H1 (cell line): Measurements from ENCODE around the gene ELAVL2. TPM values are rescaled to one million over a fixed set of nuclear protein-coding genes. Genes with fewer than 3 reads are reported as not detected.

Experiments
- CTCF ChIA-PET: fragments of 300-600 bp; sonication (Branson Sonifier 250); formaldehyde crosslinking; loops from one replicate; lab custom pipeline; 2021; ENCODE audit not compliant: partially characterized antibody; lab: Charles Lee
- POLR2A ChIA-PET: fragments of 300-600 bp; sonication (Branson Sonifier 250); formaldehyde crosslinking; loops from one replicate; lab custom pipeline; 2021; ENCODE audit warnings: inconsistent platforms; ENCODE audit not compliant: partially characterized antibody; lab: Charles Lee
- DNase-seq, 2 experiments: peaks; one replicate each; pipeline versions ENCODE4 v3.0.0 to v3.0.0-alpha.2; 2010 to 2022; ENCODE audit warnings: low spot score in 2 of 2, low read depth in 1 of 2, mixed read lengths in 1 of 2
- FAIRE-seq: peaks from 2 replicates; lab custom pipeline; 2011; peaks lifted over from hg19 to GRCh38; lab: Jason Lieb, UNC
- H2AFZ ChIP-seq: 2 replicates; pipeline ENCODE4 v1.8.1; 2012; ENCODE audit warnings: low read length, inconsistent platforms
- H2AK5ac ChIP-seq: 2 replicates; pipeline ENCODE4 v1.6.1; 2013; ENCODE audit warnings: low read depth, low read length
- H2BK120ac ChIP-seq: replicated peaks from 2 replicates; pipeline ENCODE3; 2013; ENCODE audit warnings: low read depth, low read length, inconsistent platforms
- H2BK12ac ChIP-seq: 2 replicates; pipeline ENCODE4 v1.6.1; 2013; ENCODE audit warnings: low read depth, low read length
- H2BK15ac ChIP-seq: 2 replicates; pipeline ENCODE4 v1.6.1; 2013; ENCODE audit warnings: low read length
- H2BK20ac ChIP-seq: 2 replicates; pipeline ENCODE4 v1.6.1; 2013; ENCODE audit warnings: low read length
- H2BK5ac ChIP-seq: 2 replicates; pipeline ENCODE4 v1.6.1; 2013; ENCODE audit warnings: low read depth, low read length
- H3K14ac ChIP-seq: 2 replicates; pipeline ENCODE4 v1.6.1; 2013; ENCODE audit warnings: inconsistent platforms; ENCODE audit not compliant: insufficient read length
- H3K18ac ChIP-seq: 2 replicates; pipeline ENCODE4 v1.6.1; 2013; ENCODE audit warnings: low read length; ENCODE audit errors: extremely low read depth
- H3K23ac ChIP-seq: 2 replicates; pipeline ENCODE4 v1.6.1; 2013; ENCODE audit warnings: inconsistent platforms; ENCODE audit not compliant: insufficient read length
- H3K23me2 ChIP-seq: 2 replicates; pipeline ENCODE4 v1.6.1; 2013; ENCODE audit warnings: low read depth, low read length
- H3K27ac ChIP-seq: 2 replicates; pipeline ENCODE4 v1.6.1; 2011; ENCODE audit warnings: low read depth, low read length, inconsistent platforms
- H3K27me3 ChIP-seq, 4 experiments: replicated peaks in 1 of 4; 1 replicate in 1 of 4; 2 replicates in 3 of 4; pipeline versions ENCODE4 v1.6.1 to v1.8.1; 2011 to 2013; ENCODE audit warnings: low read length in 3 of 4, mild to moderate bottlenecking in 3 of 4, inconsistent platforms in 2 of 4, mixed read lengths in 2 of 4, moderate library complexity in 1 of 4; ENCODE audit not compliant: control insufficient read depth in 3 of 4, insufficient read depth in 3 of 4; ENCODE audit errors: extremely low read depth in 1 of 4
- H3K36me3 ChIP-seq, 4 experiments: 2 replicates each; pipeline versions ENCODE4 v1.6.1 to v1.8.1; 2011 to 2013; ENCODE audit warnings: mild to moderate bottlenecking in 4 of 4, low read length in 3 of 4, moderate library complexity in 2 of 4, control low read depth in 1 of 4, inconsistent platforms in 1 of 4; ENCODE audit not compliant: insufficient read depth in 4 of 4, control insufficient read depth in 2 of 4
- H3K4ac ChIP-seq: replicated peaks from 2 replicates; pipeline ENCODE3; 2013; ENCODE audit warnings: low read length, low read depth, mixed read lengths, inconsistent platforms; ENCODE audit not compliant: insufficient read length
- H3K4me1 ChIP-seq, 4 experiments: replicated peaks in 1 of 4; 1 replicate in 1 of 4; 2 replicates in 3 of 4; pipeline versions ENCODE4 v1.6.1 to v1.8.1; 2011 to 2013; ENCODE audit warnings: low read length in 3 of 4, inconsistent platforms in 2 of 4, mixed read lengths in 1 of 4; ENCODE audit not compliant: insufficient read depth in 4 of 4, control insufficient read depth in 3 of 4
- H3K4me2 ChIP-seq, 2 experiments: 2 replicates each; pipeline versions ENCODE4 v1.6.1 to v1.8.1; 2011 to 2013; ENCODE audit warnings: low read depth in 2 of 2, low read length in 2 of 2, control low read depth in 1 of 2, inconsistent platforms in 1 of 2, mild to moderate bottlenecking in 1 of 2; ENCODE audit not compliant: insufficient read depth in 1 of 2
- H3K4me3 ChIP-seq, 4 experiments: fragments of 200-600, 300-600 bp in 1 of 4; sonication (generic), shearing (Covaris generic), sonication (Bioruptor Twin) in 1 of 4; 2 replicates each; pipeline versions ENCODE4 v1.5.1 to v1.8.1; 2011 to 2016; ENCODE audit warnings: low read length in 4 of 4, low read depth in 3 of 4, control low read depth in 2 of 4, inconsistent platforms in 2 of 4, mild to moderate bottlenecking in 2 of 4, mixed read lengths in 1 of 4, moderate library complexity in 1 of 4; ENCODE audit not compliant: insufficient read depth in 2 of 4; ENCODE audit errors: extremely low read depth in 1 of 4
- H3K56ac ChIP-seq: replicated peaks from 2 replicates; pipeline ENCODE3; 2013; ENCODE audit warnings: low read depth, mild to moderate bottlenecking, mixed read lengths, low read length, inconsistent platforms; ENCODE audit not compliant: insufficient read length
- H3K79me1 ChIP-seq: 2 replicates; pipeline ENCODE4 v1.6.1; 2013; ENCODE audit warnings: low read depth, low read length, control low read depth
- H3K79me2 ChIP-seq, 2 experiments: 2 replicates each; pipeline versions ENCODE4 v1.6.1 to v1.8.1; 2012 to 2013; ENCODE audit warnings: low read length in 2 of 2, mild to moderate bottlenecking in 2 of 2, inconsistent platforms in 1 of 2; ENCODE audit not compliant: insufficient read depth in 2 of 2, control insufficient read depth in 1 of 2
- H3K9ac ChIP-seq, 4 experiments: replicated peaks in 1 of 4; 1 replicate in 1 of 4; 2 replicates in 3 of 4; pipeline versions ENCODE4 v1.6.1 to v1.8.1; 2011 to 2013; ENCODE audit warnings: low read depth in 3 of 4, low read length in 3 of 4, control low read depth in 2 of 4, mild to moderate bottlenecking in 2 of 4, moderate library complexity in 2 of 4, inconsistent platforms in 1 of 4; ENCODE audit errors: extremely low read depth in 1 of 4
- H3K9me3 ChIP-seq, 2 experiments: 2 replicates each; pipeline versions ENCODE4 v1.6.1 to v1.8.1; 2012 to 2013; ENCODE audit warnings: mild to moderate bottlenecking in 2 of 2, moderate library complexity in 2 of 2, control low read depth in 1 of 2, inconsistent platforms in 1 of 2, low read depth in 1 of 2, low read length in 1 of 2, mixed read lengths in 1 of 2; ENCODE audit not compliant: insufficient read depth in 2 of 2
- H4K20me1 ChIP-seq, 2 experiments: replicated peaks in 1 of 2; 2 replicates each; pipeline versions ENCODE3 to v1.8.1; 2011 to 2013; ENCODE audit warnings: inconsistent platforms in 2 of 2, low read length in 2 of 2, mild to moderate bottlenecking in 1 of 2; ENCODE audit not compliant: insufficient read depth in 2 of 2, control insufficient read depth in 1 of 2
- H4K5ac ChIP-seq: 2 replicates; pipeline ENCODE4 v1.6.1; 2013; ENCODE audit warnings: low read length, low read depth, mixed read lengths, inconsistent platforms; ENCODE audit not compliant: insufficient read length
- H4K8ac ChIP-seq: 2 replicates; pipeline ENCODE4 v1.8.0; 2013; ENCODE audit warnings: mild to moderate bottlenecking, moderate library complexity, low read length, inconsistent platforms; ENCODE audit not compliant: insufficient read depth; ENCODE audit errors: extremely low read depth
- H4K91ac ChIP-seq: replicated peaks from 2 replicates; pipeline ENCODE3; 2013; ENCODE audit warnings: low read length, mixed read lengths, inconsistent platforms; ENCODE audit not compliant: insufficient read length
- ASH2L ChIP-seq: fragments of 200-600, 300-600 bp; sonication (generic); IDR thresholded peaks from one replicate; pipeline ENCODE4 v1.7.1; 2017; ENCODE audit warnings: low read length
- CREB1 ChIP-seq: IDR thresholded peaks from 2 replicates; pipeline ENCODE4 v1.6.1; 2012; ENCODE audit warnings: inconsistent platforms
- EGR1 ChIP-seq: IDR thresholded peaks from 2 replicates; pipeline ENCODE4 v1.6.1; 2011; ENCODE audit warnings: low read depth, low read length, borderline replicate concordance
- EP300 ChIP-seq, 2 experiments: IDR thresholded peaks; 1 replicate in 1 of 2; 2 replicates in 1 of 2; pipeline ENCODE4 v1.6.1; 2011 to 2012; ENCODE audit warnings: low read depth in 2 of 2, low read length in 2 of 2, mild to moderate bottlenecking in 2 of 2, borderline replicate concordance in 1 of 2, inconsistent platforms in 1 of 2, moderate library complexity in 1 of 2
- RNF2 ChIP-seq: fragments of 200-900, 300-1000 bp; sonication (generic); IDR thresholded peaks from 2 replicates; pipeline ENCODE4 v1.7.1; 2016; ENCODE audit warnings: borderline replicate concordance, low read depth, mild to moderate bottlenecking, antibody characterized with exemption, low read length; ENCODE audit not compliant: poor library complexity, severe bottlenecking; ENCODE audit errors: missing control alignments
- SIRT6 ChIP-seq: IDR thresholded peaks from one replicate; pipeline ENCODE4 v1.7.1; 2012; ENCODE audit warnings: low read length, inconsistent platforms
- SIX5 ChIP-seq: IDR thresholded peaks from 2 replicates; pipeline ENCODE4 v1.6.1; 2011; ENCODE audit warnings: mild to moderate bottlenecking, low read depth, low read length
- USF2 ChIP-seq: IDR thresholded peaks from 2 replicates; pipeline ENCODE4 v1.6.1; 2011; ENCODE audit warnings: low read length, improper control_type of control experiment
- YY1 ChIP-seq: IDR thresholded peaks from 2 replicates; pipeline ENCODE4 v1.6.1; 2011; ENCODE audit warnings: low read depth, mild to moderate bottlenecking, low read length
- ZNF274 ChIP-seq: IDR thresholded peaks from 2 replicates; pipeline ENCODE4 v1.7.0; 2012; ENCODE audit warnings: low read length, borderline replicate concordance; ENCODE audit errors: extremely low read depth
- WGBS, 2 experiments: shearing (Covaris generic) in 1 of 2; methylation state at CpG; one replicate each; pipeline versions ENCODE4 v1.1.6 to v1.1.7; 2013 to 2015; ENCODE audit warnings: low lambda C conversion rate in 2 of 2, mixed read lengths in 2 of 2, inconsistent platforms in 1 of 2, low coverage in 1 of 2, missing lambda C conversion rate in 1 of 2; ENCODE audit not compliant: insufficient replicate concordance in 2 of 2, insufficient coverage in 1 of 2, insufficient read length in 1 of 2; ENCODE audit errors: extremely low coverage in 1 of 2, missing lambda C conversion rate in 1 of 2; 5-methylcytosine and 5-hydroxymethylcytosine counted together
- polyA plus RNA-seq, 7 experiments: library from polyadenylated mRNA; depleted of rRNA in 3 of 7; stranded (reverse) in 5 of 7; unstranded in 2 of 7; fragments of >200 nt in 5 of 7; fragments of 200-250 nt in 2 of 7; gene quantifications; 1 replicate in 5 of 7; 2 replicates in 1 of 7; 4 replicates in 1 of 7; pipeline versions ENCODE4 v1.2.1 to v1.2.3, GENCODE V29; 2011 to 2013; ENCODE audit warnings: missing spikeins in 2 of 7, mixed read lengths in 2 of 7
- total RNA-seq: library from RNA; stranded (reverse); fragmentation: NEBNext Ultra II Directional; extraction: Animal tissue kit (Norgen Biotek cat#: 25700); gene quantifications from 2 replicates; pipeline ENCODE4 v1.2.1, GENCODE V29; 2021

ELAVL2 gene
- total and polyA plus RNA-seq, 2 of the 8 experiments (the other 6 are each of a cell fraction or from before 2014, with no cell fraction given): 4.9 to 21.9 TPM

GRCh38 chr9:23658376-23659258 is 167.4 kb downstream of the ELAVL2 start:
- 97% methylated on average over 10 of the region's 10 CpGs; no CpG with 5 or more reads in 1 of the 2 experiments for WGBS, 2 experiments
- no peak for FAIRE-seq
- ChIA-PET CTCF (interaction anchor here (0.9 kb wide), 1 partner anchor 12 kb away, joined by 3 read pairs; no protein-coding TSS in a partner anchor), POLR2A (interaction anchor here (0.9 kb wide), 1 partner anchor 163 kb away, joined by 3 read pairs; no protein-coding TSS in a partner anchor)
- no peak overlapping the region for H4K91ac ChIP-seq
- H4K5ac ChIP-seq: no peak overlapping the region
- H4K20me1 ChIP-seq: peaks cover 0 to 2% of the 10 kb centered on the region in 2 experiments
- no peak overlapping the region for H2BK20ac ChIP-seq
- H3K14ac ChIP-seq: no peak overlapping the region
- no peak overlapping the region for H2BK12ac ChIP-seq
- H3K36me3 ChIP-seq: peaks cover 4 to 42% (median 13%) of the 10 kb centered on the region in 4 experiments; a peak in 6 of 8 replicates
- H2BK5ac ChIP-seq: no peak overlapping the region
- no peaks in the 10 kb centered on the region for H3K79me2 ChIP-seq
- H3K27ac ChIP-seq: no peak overlapping the region
- no peaks in the 10 kb centered on the region for H3K79me1 ChIP-seq
- H2AK5ac ChIP-seq: no peak overlapping the region
- no peaks in the 10 kb centered on the region for H3K23me2 ChIP-seq
- H2BK15ac ChIP-seq: no peak overlapping the region
- H3K9me3 ChIP-seq: no peaks in the 10 kb centered on the region
- no peak overlapping the region for H2AFZ ChIP-seq
- DNase-seq: no peak
- H3K4me1 ChIP-seq: peaks cover 0 to 9% (median 6%) of the 10 kb centered on the region in 4 experiments; a peak in 5 of 7 replicates
- H3K18ac ChIP-seq: no peak overlapping the region
- no peak overlapping the region for H3K56ac ChIP-seq
- no peak overlapping the region for H4K8ac ChIP-seq
- no peak overlapping the region for H3K4ac ChIP-seq
- H3K4me3 ChIP-seq: no peak overlapping the region
- no peaks in the 10 kb centered on the region for H3K27me3 ChIP-seq
- no peak overlapping the region for H3K9ac ChIP-seq
- H3K23ac ChIP-seq: no peak overlapping the region
- no peak overlapping the region; a peak in 1 of 4 replicates for H3K4me2 ChIP-seq
- H2BK120ac ChIP-seq: no peak overlapping the region
- TF ChIP-seq CREB1 (no peak), EGR1 (no peak), SIRT6 (no peak), RNF2 (no peak), SIX5 (no peak), EP300 (IDR thresholded peaks at IDR 0.05; ENCODE audit: borderline replicate concordance in 1 of 2, low read depth in 2 of 2, low read length in 2 of 2) (no peak), USF2 (no peak), ASH2L (no peak), ZNF274 (no peak), YY1 (no peak)
